Erythroblast (primary cell): ENCODE data around the gene MCF2L2.

Experiments
- GATA1 ChIP-seq: IDR thresholded peaks from 2 replicates; pipeline ENCODE4 v1.6.1; 2011; ENCODE audit warnings: low read depth, mild to moderate bottlenecking, control low read depth, low read length, moderate library complexity
- POLR2A ChIP-seq: IDR thresholded peaks from 2 replicates; pipeline ENCODE4 v1.6.1; 2011; ENCODE audit warnings: mild to moderate bottlenecking, low read length

GRCh38 chr3:183218826-183219225 lies 209.6 kb downstream of the MCF2L2 start:
- TF ChIP-seq POLR2A: no peak
- no peak for TF ChIP-seq GATA1
